Measurements from ENCODE around the gene EIF4H. TPM values are rescaled to one million over a fixed set of nuclear protein-coding genes. Genes with fewer than 3 reads are reported as not detected.

EIF4H gene
- total and polyA plus RNA-seq, 2 of the 8 experiments (the other 6 are each of a cell fraction or from before 2014, with no cell fraction given) = 323 to 382 TPM

DNA sequence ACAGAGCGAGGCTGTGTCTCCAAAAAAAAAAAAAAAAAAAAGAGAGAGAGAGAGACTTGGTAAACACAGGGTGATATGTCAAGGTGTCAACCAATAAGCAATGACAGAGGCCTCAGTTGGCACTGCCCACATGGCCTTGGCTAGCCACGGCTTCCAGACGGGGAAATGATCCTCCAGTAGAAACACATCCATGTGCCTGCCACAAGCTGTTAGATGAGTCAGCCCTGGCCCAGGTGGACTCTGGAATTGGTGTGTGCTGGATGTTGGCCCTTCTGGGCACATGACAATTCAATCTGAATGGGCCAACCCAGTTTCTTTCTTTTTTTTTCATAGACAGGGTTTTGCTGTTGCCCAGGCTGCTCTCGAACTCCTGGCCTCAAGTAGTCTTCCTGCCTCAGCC is 66.3 kb downstream of the EIF4H start:
- no peak overlapping the region for H3K14ac ChIP-seq (ENCODE audit: insufficient read length)
- H2AK5ac ChIP-seq (ENCODE audit: low read depth, low read length) = no peak overlapping the region
- FAIRE-seq (no peak), DNase-seq (ENCODE audit: low read depth in 1 of 2, low spot score in 2 of 2) (no peak)
- H3K4me2 ChIP-seq (ENCODE audit: insufficient read depth in 1 of 2, low read depth in 2 of 2, low read length in 2 of 2) = no peak overlapping the region
- H3K23me2 ChIP-seq (ENCODE audit: low read depth, low read length) = no peaks in the 10 kb centered on the region
- H3K18ac ChIP-seq (ENCODE audit: extremely low read depth, low read length) = no peak overlapping the region
- H3K4me1 ChIP-seq (replicated peaks in 1 of 4; ENCODE audit: control insufficient read depth in 3 of 4, insufficient read depth in 4 of 4, low read length in 3 of 4) = no peaks in the 10 kb centered on the region
- no peak overlapping the region for H4K5ac ChIP-seq (ENCODE audit: insufficient read length, low read depth, low read length)
- peaks cover 7% of the 10 kb centered on the region; the same call in 1 of the 2 replicates for H3K79me1 ChIP-seq (ENCODE audit: low read depth, low read length)
- H2BK20ac ChIP-seq (ENCODE audit: low read length) = no peak overlapping the region
- no peak overlapping the region for H4K8ac ChIP-seq (ENCODE audit: extremely low read depth, insufficient read depth, low read length)
- no peak overlapping the region for H3K27ac ChIP-seq (ENCODE audit: low read depth, low read length)
- no peak overlapping the region for H3K56ac ChIP-seq (replicated peaks; ENCODE audit: insufficient read length, low read depth, low read length)
- no peak overlapping the region for H2BK120ac ChIP-seq (replicated peaks; ENCODE audit: low read depth, low read length)
- ChIA-PET CTCF (ENCODE audit: partially characterized antibody) (interaction anchor here (0.6 to 2.5 kb wide), 3 partner anchors 34 to 171 kb away, joined by 3 to 7 read pairs (median 3); no protein-coding TSS in a partner anchor), POLR2A (ENCODE audit: partially characterized antibody) (interaction anchor here (0.7 to 1.2 kb wide), 2 partner anchors 13 kb away, joined by 3 to 4 read pairs; no protein-coding TSS in a partner anchor)
- H4K20me1 ChIP-seq (replicated peaks in 1 of 2; ENCODE audit: control insufficient read depth in 1 of 2, insufficient read depth in 2 of 2, low read length in 2 of 2) = peaks cover 2 to 16% of the 10 kb centered on the region in 2 experiments
- TF ChIP-seq SIN3A (conservative IDR thresholded peaks at IDR 0.05 in 1 of 2, IDR thresholded peaks at IDR 0.05 in 1 of 2; ENCODE audit: low read depth in 1 of 2, low read length in 2 of 2) (no peak), KDM1A (IDR thresholded peaks at IDR 0.05; ENCODE audit: borderline replicate concordance, low read length) (no peak), TBP (IDR thresholded peaks at IDR 0.05; ENCODE audit: low read depth, low read length) (no peak), TCF12 (IDR thresholded peaks at IDR 0.05; ENCODE audit: low read depth, low read length) (no peak)
- TF ChIP-seq, protein P1, sequence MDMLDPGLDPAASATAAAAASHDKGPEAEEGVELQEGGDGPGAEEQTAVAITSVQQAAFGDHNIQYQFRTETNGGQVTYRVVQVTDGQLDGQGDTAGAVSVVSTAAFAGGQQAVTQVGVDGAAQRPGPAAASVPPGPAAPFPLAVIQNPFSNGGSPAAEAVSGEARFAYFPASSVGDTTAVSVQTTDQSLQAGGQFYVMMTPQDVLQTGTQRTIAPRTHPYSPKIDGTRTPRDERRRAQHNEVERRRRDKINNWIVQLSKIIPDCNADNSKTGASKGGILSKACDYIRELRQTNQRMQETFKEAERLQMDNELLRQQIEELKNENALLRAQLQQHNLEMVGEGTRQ (IDR thresholded peaks at IDR 0.05; ENCODE audit: low read length) = no peak
- H3K4me3 ChIP-seq (ENCODE audit: extremely low read depth in 1 of 4, insufficient read depth in 2 of 4, low read depth in 3 of 4, low read length in 4 of 4) = no peak overlapping the region
- H2BK5ac ChIP-seq (ENCODE audit: low read depth, low read length) = no peak overlapping the region
- WGBS, 2 experiments (ENCODE audit: extremely low coverage in 1 of 2, insufficient coverage in 1 of 2, insufficient read length in 1 of 2, insufficient replicate concordance in 2 of 2, low coverage in 1 of 2, low lambda C conversion rate in 2 of 2, missing lambda C conversion rate in 1 of 2) = 83% methylated on average over 3 of the region's 4 CpGs; no CpG with 5 or more reads in 1 of the 2 experiments
- no peak overlapping the region for H3K9ac ChIP-seq (replicated peaks in 1 of 4; ENCODE audit: extremely low read depth in 1 of 4, low read depth in 3 of 4, low read length in 3 of 4)
- no peaks in the 10 kb centered on the region for H3K9me3 ChIP-seq (ENCODE audit: insufficient read depth in 2 of 2, low read depth in 1 of 2, low read length in 1 of 2)
- no peak overlapping the region for H2BK15ac ChIP-seq (ENCODE audit: low read length)
- H3K27me3 ChIP-seq (replicated peaks in 1 of 4; ENCODE audit: control insufficient read depth in 3 of 4, extremely low read depth in 1 of 4, insufficient read depth in 3 of 4, low read length in 3 of 4) = no peaks in the 10 kb centered on the region; a peak in 1 of 7 replicates
- no peak overlapping the region for H2BK12ac ChIP-seq (ENCODE audit: low read depth, low read length)
- H3K36me3 ChIP-seq (ENCODE audit: control insufficient read depth in 2 of 4, insufficient read depth in 4 of 4, low read length in 3 of 4) = peaks cover 35 to 90% (median 72%) of the 10 kb centered on the region in 4 experiments
- H3K79me2 ChIP-seq (ENCODE audit: control insufficient read depth in 1 of 2, insufficient read depth in 2 of 2, low read length in 2 of 2) = no peaks in the 10 kb centered on the region
- no peak overlapping the region for H2AFZ ChIP-seq (ENCODE audit: low read length)
- H3K23ac ChIP-seq (ENCODE audit: insufficient read length) = no peak overlapping the region
- no peak overlapping the region for H3K4ac ChIP-seq (replicated peaks; ENCODE audit: insufficient read length, low read depth, low read length)
- no peak overlapping the region for H4K91ac ChIP-seq (replicated peaks; ENCODE audit: insufficient read length, low read length)

Measured in H1 (cell line).